Small intestine (tissue), 7 donors: ENCODE results near the gene DPM2. TPM values are rescaled to one million over a fixed set of nuclear protein-coding genes. Genes with fewer than 3 reads are reported as not detected.

Experiments used
- DNase-seq, 2 donors: peaks; one replicate each; pipeline versions ENCODE4 v3.0.0 to v3.0.0-alpha.2; 2013
- FAIRE-seq: peaks from 2 replicates; lab custom pipeline; 2012; peaks lifted over from hg19 to GRCh38; lab: Jason Lieb, UNC
- H3K27ac ChIP-seq, 3 donors: one replicate each; pipeline ENCODE4 v1.5.1; 2013; ENCODE audit warnings: low read length in 2 of 3, mild to moderate bottlenecking in 2 of 3, control low read depth in 1 of 3, inconsistent platforms in 1 of 3, low read depth in 1 of 3, moderate library complexity in 1 of 3
- H3K27me3 ChIP-seq, 3 donors: one replicate each; pipeline ENCODE4 v1.6.1; 2013; ENCODE audit warnings: low read length in 3 of 3, inconsistent platforms in 1 of 3; ENCODE audit not compliant: control insufficient read depth in 3 of 3, insufficient read depth in 3 of 3
- H3K36me3 ChIP-seq, 3 donors: one replicate each; pipeline ENCODE4 v1.6.1; 2013; ENCODE audit warnings: low read length in 3 of 3, inconsistent platforms in 1 of 3, low read depth in 1 of 3, mild to moderate bottlenecking in 1 of 3, moderate library complexity in 1 of 3; ENCODE audit not compliant: control insufficient read depth in 3 of 3, insufficient read depth in 2 of 3
- H3K4me1 ChIP-seq, 3 donors: one replicate each; pipeline ENCODE4 v1.6.1; 2013; ENCODE audit warnings: low read length in 2 of 3, inconsistent platforms in 1 of 3, low read depth in 1 of 3, mild to moderate bottlenecking in 1 of 3, moderate library complexity in 1 of 3; ENCODE audit not compliant: control insufficient read depth in 3 of 3, insufficient read depth in 2 of 3
- H3K4me3 ChIP-seq, 3 donors: one replicate each; pipeline ENCODE4 v1.5.1; 2013; ENCODE audit warnings: low read length in 3 of 3, control low read depth in 1 of 3, inconsistent platforms in 1 of 3, low read depth in 1 of 3, mild to moderate bottlenecking in 1 of 3, moderate library complexity in 1 of 3
- H3K9me3 ChIP-seq, 2 donors: one replicate each; pipeline ENCODE4 v1.6.1; 2013; ENCODE audit warnings: low read depth in 1 of 2, low read length in 1 of 2; ENCODE audit not compliant: control insufficient read depth in 2 of 2, insufficient read depth in 1 of 2
- WGBS, 3 donors: extraction: QIAGEN DNeasy Blood & Tissue Kit; methylation state at CpG; one replicate each; pipeline ENCODE4 v1.1.7; 2013; 5-methylcytosine and 5-hydroxymethylcytosine counted together
- polyA plus RNA-seq, 4 donors: library from polyadenylated mRNA; stranded (reverse) in 3 of 4; unstranded in 1 of 4; fragments of 200-250 nt in 3 of 4; fragments of 120-200 nt in 1 of 4; gene quantifications; one replicate each; pipeline versions ENCODE4 v1.2.1 to v1.2.3, GENCODE V29; 2013
- donor health status: healthy with polysubstance abuse.
- donor health status: control.
- donor health status: control.
- donor health status: Bipolar disorder and iron deficiency.
- donor health status: healthy.

The DPM2 gene
- polyA plus RNA-seq, 4 donors: 23.2 to 46.0 (median 35.4) TPM

GRCh38 chr9:127912296-127912695, 25.4 kb downstream of the DPM2 start:
- Histone ChIP-seq H3K27me3 (no peaks in the 10 kb centered on the region), H3K27ac (peak overlapping the region in 1 of 3 donors; percentile 44), H3K36me3 (peaks cover 0 to 48% (median 7%) of the 10 kb centered on the region in 3 donors), H3K4me3 (no peak overlapping the region), H3K9me3 (no peaks in the 10 kb centered on the region), H3K4me1 (peaks cover 0 to 32% (median 4%) of the 10 kb centered on the region in 3 donors)
- FAIRE-seq: no peak
- WGBS, 3 donors: 97% methylated on average over 31 of the region's 31 CpGs
- DNase-seq: no peak

DNA sequence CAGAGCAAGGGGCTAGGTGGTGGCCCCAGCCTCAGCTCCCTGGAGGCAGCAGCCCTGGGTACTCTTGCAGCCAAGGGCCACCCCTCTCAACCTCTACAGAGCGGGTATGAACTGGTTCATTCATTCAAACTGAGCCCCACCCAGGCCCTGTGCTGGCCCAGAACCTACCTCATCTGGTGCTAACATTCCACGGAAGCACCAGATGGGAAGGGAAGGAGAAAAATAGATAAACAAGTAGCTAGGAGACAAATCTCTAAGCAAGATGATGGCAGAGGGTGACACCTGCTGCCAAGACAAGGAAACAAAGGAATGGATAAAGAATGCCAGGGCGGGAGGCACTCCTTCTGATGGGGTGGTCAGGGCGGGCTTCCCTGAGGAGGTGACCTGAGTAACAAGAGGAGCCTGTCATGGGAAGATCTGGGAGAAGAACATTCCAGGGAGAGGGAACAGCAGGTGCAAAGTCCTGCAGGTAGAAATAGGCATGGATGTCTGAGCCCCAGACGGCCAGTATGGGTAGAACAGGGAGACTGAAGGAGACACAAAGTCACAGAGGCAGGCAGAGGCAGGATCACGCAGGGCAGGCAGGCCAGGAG, 26.9 kb downstream of the DPM2 start:
- WGBS, 3 donors: 67 to 75% (median 70%) methylated on average over 6 of the region's 6 CpGs
- peak overlapping the region in 1 of 3 donors; percentile 79 for H3K27ac ChIP-seq
- no peaks in the 10 kb centered on the region for H3K27me3 ChIP-seq
- peaks cover 2 to 19% (median 4%) of the 10 kb centered on the region in 3 donors for H3K4me1 ChIP-seq
- no peak for FAIRE-seq
- no peak overlapping the region for H3K4me3 ChIP-seq
- peak in 1 of 2 donors; percentile 32 for DNase-seq
- no peaks in the 10 kb centered on the region for H3K9me3 ChIP-seq
- peaks cover 0 to 49% (median 7%) of the 10 kb centered on the region in 3 donors for H3K36me3 ChIP-seq

GRCh38 chr9:127909839-127910273, 27.8 kb downstream of the DPM2 start:
- no peak for DNase-seq
- 92 to 93% (median 92%) methylated on average over 17 of the region's 17 CpGs for WGBS, 3 donors
- FAIRE-seq: no peak
- no peak overlapping the region for H3K4me3 ChIP-seq
- no peaks in the 10 kb centered on the region for H3K27me3 ChIP-seq
- peaks cover 0 to 49% (median 7%) of the 10 kb centered on the region in 3 donors for H3K36me3 ChIP-seq
- no peak overlapping the region for H3K27ac ChIP-seq
- no peaks in the 10 kb centered on the region for H3K9me3 ChIP-seq
- peaks cover 2 to 13% (median 2%) of the 10 kb centered on the region in 3 donors for H3K4me1 ChIP-seq

DNA sequence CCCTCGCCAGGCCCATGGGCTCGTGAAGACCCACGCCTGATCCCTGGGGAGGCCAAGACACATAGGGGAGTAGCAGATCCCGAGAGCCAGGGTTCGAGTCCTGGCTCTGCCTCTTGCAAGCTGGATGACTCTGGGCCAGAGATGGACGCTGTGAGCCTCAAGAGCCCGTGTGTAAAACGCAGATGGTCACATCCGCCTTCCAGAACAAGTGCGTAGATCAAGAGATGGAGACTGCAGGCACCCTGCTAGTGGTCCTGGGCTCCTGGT, 29.1 kb downstream of the DPM2 start:
- H3K27me3 ChIP-seq: no peaks in the 10 kb centered on the region
- FAIRE-seq (no peak), DNase-seq (no peak)
- peaks cover 0 to 45% (median 7%) of the 10 kb centered on the region in 3 donors for H3K36me3 ChIP-seq
- peaks cover 0 to 21% (median 6%) of the 10 kb centered on the region in 3 donors for H3K4me1 ChIP-seq
- no peak overlapping the region for H3K4me3 ChIP-seq
- no peak overlapping the region for H3K27ac ChIP-seq
- no peaks in the 10 kb centered on the region for H3K9me3 ChIP-seq
- 96 to 98% (median 97%) methylated on average over 10 of the region's 10 CpGs for WGBS, 3 donors

DNA sequence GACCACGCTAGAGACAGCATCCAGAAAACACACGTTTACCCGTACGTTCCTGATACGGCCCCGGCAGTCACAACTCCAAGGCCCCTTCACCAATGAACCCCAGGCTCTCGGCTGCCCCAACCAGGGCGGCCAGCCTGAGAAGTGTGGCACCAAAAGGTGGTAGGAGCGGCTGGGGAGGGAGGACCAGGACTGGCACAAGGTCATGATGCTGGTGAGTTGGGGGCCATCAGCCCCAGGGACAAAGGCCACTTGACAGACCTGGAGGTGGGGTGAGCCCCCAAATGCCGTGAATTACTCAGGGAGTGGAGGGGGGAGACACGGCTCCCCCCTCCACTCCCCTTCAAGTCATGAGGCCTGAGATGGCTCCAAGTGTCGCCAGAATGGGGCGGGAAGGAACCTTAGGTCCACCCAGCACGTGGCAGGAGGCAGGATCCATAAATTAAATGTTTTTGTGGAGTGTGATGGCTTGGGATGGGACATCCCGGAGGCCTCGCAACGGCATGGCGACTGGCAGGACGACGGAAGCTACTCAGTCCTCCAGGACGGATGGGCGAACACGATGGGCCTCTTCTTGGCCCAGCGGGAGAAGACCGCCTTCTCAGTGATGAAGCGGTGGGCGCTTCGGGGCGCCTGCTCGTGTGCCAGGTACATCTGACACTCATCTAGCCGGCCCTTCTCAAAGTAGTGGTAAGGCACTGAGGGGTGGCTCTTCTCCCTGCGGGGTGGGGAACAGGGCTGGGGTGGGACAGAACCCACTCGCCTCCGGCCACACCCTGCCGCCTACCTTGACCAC, 29.6 kb downstream of the DPM2 start:
- Histone ChIP-seq H3K27me3 (no peaks in the 10 kb centered on the region), H3K9me3 (no peaks in the 10 kb centered on the region), H3K4me1 (peaks cover 0 to 24% (median 6%) of the 10 kb centered on the region in 3 donors), H3K36me3 (peaks cover 0 to 45% (median 7%) of the 10 kb centered on the region in 3 donors), H3K4me3 (no peak overlapping the region), H3K27ac (no peak overlapping the region)
- FAIRE-seq: no peak
- no peak for DNase-seq
- WGBS, 3 donors: 89 to 92% (median 89%) methylated on average over 35 of the region's 35 CpGs

DNA sequence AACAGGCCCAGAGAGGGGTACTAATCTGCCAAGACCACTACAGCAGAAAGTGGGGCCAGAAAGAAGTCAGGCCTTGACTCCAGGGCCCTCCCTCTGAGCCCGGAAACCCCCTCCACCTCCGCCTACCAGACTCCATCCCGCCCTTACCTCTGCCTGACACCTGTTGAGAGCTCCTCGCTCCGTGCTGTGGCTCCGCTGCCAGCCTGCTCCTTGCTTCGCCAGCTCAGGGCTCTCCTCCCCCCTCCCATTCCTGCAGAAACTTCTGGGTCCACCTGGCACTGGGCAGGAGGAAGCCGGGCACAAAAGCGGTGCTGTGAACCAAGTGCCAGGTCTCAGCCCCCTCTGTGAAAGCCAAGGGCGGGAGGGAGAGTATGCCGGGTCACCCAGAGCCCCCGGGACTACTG, 31.9 kb downstream of the DPM2 start:
- no peaks in the 10 kb centered on the region for H3K27me3 ChIP-seq
- peak overlapping the region in 1 of 3 donors; percentile 12 for H3K4me3 ChIP-seq
- no peak for DNase-seq
- WGBS, 3 donors: 61 to 77% (median 73%) methylated on average over 12 of the region's 12 CpGs
- no peaks in the 10 kb centered on the region for H3K9me3 ChIP-seq
- H3K36me3 ChIP-seq: peaks cover 0 to 30% (median 7%) of the 10 kb centered on the region in 3 donors
- no peak for FAIRE-seq
- H3K4me1 ChIP-seq: peaks cover 0 to 18% (median 6%) of the 10 kb centered on the region in 3 donors
- H3K27ac ChIP-seq: peak overlapping the region in 2 of 3 donors; percentile 69 to 92

DNA sequence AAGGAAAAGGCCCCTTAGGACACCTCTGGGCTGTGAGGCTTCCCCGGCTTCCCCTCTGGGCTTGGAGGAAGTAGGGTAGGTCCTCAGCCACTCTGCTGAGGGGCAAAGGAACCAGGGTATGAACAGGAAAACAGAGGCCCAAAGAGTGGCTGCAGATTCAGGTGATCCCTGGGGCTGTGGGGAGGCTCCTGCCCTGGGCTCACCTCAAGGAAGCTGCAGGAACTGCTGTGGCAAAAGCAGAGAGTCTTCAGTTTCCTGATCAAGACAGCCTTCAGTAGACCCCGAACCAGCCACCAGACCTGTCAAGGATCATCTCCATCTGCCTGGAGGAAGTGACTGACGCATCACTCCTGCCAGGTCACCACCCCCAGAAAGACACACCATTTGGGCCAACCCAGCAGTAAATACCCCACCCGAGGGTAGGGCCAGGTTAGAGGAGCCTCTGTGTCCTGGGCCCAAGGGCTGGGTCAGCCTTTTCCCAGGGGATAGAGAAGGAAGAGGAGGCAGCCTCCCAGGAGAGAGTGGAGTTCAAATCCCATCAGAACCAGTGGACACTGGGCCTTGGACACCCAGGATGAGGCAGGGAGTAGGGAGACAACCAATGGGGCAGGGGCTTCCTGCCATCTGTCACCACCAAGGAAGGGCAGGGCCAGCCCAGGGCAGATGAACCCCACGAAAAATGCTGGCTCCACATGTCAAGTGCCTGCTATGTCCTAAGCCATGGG, 32.5 kb downstream of the DPM2 start:
- H3K4me3 ChIP-seq: peak overlapping the region in 2 of 3 donors; percentile 16 to 18
- H3K36me3 ChIP-seq: peaks cover 0 to 24% (median 7%) of the 10 kb centered on the region in 3 donors
- 52 to 55% (median 52%) methylated on average over 5 of the region's 5 CpGs for WGBS, 3 donors
- FAIRE-seq: no peak
- peaks cover 0 to 18% (median 6%) of the 10 kb centered on the region in 3 donors for H3K4me1 ChIP-seq
- H3K27me3 ChIP-seq: no peaks in the 10 kb centered on the region
- no peak for DNase-seq
- H3K9me3 ChIP-seq: no peaks in the 10 kb centered on the region
- peak overlapping the region; percentile 54 to 92 (median 69) for H3K27ac ChIP-seq

DNA sequence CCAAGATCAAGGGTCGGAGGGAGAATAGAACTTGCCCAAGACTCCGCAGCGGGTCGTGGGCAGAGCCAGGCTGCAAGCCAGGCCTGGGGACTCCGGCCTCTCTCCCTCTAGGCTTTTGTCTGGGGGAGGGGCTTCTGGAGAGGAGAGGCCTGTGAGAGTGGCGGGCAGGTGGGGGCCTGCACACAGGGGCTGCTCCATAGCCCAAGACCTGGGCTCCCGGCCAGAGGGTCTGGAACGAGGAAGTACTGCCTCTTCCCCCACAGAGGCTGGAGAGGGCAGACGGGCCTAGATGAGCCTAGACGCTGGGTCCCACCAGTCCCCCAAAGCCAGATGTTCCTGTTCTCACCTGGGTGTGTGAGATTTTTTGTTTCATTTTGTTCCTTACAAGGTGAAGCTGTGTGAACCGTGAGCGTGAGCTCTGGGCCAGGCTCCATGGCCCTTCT, 33.1 kb downstream of the DPM2 start:
- peak overlapping the region; percentile 54 to 92 (median 69) for H3K27ac ChIP-seq
- H3K27me3 ChIP-seq: peaks cover 0 to 6% (median 0%) of the 10 kb centered on the region in 3 donors
- peaks cover 0 to 18% (median 7%) of the 10 kb centered on the region in 3 donors for H3K36me3 ChIP-seq
- H3K4me1 ChIP-seq: peaks cover 0 to 22% (median 6%) of the 10 kb centered on the region in 3 donors
- H3K4me3 ChIP-seq: peak overlapping the region in 2 of 3 donors; percentile 16 to 18
- WGBS, 3 donors: 44 to 75% (median 62%) methylated on average over 8 to 12 of the region's 12 CpGs
- FAIRE-seq: no peak
- DNase-seq: no peak
- H3K9me3 ChIP-seq: no peaks in the 10 kb centered on the region
